AML-193 (cell line): ENCODE data around the gene TIFAB.

ENCODE experiments used
- DNase-seq, 2 experiments: peaks; one replicate each; lab custom pipeline; 2025; lab: John Stamatoyannopoulos, UW

Gene TIFAB

GRCh38 chr5:135425641-135426040 lies 26.5 kb downstream of the TIFAB start:
- peak; percentile 75 to 87 for DNase-seq

- no peak for DNase-seq
These were observed 28.3 kb downstream of the TIFAB start for GRCh38 chr5:135423846-135424168.

- peak; percentile 76 to 80 for DNase-seq
These were observed 28.9 kb downstream of the TIFAB start for GRCh38 chr5:135423146-135423845.

GRCh38 chr5:135422419-135422818 lies 29.7 kb downstream of the TIFAB start:
- no peak for DNase-seq

GRCh38 chr5:135417083-135417482 lies 35.1 kb downstream of the TIFAB start:
- DNase-seq = no peak

- DNase-seq = no peak
These were observed 47.1 kb downstream of the TIFAB start for GRCh38 chr5:135405082-135405481.

GRCh38 chr5:135402031-135402430 lies 50.1 kb downstream of the TIFAB start:
- no peak for DNase-seq

- no peak for DNase-seq
These were observed 51.3 kb downstream of the TIFAB start for GRCh38 chr5:135400866-135401265.

- DNase-seq = peak in 1 of 2 experiments; percentile 13
These were observed 52.2 kb downstream of the TIFAB start for GRCh38 chr5:135399794-135400542.

GRCh38 chr5:135398855-135399793 lies 53.0 kb downstream of the TIFAB start, which contains the start of gene MACROH2A1:
TSS of gene MACROH2A1 (minus strand) at chr5:135399231. CDS start at chr5:135389093, 10,138 bp downstream.
- peak; percentile 63 to 72 for DNase-seq

GRCh38 chr5:135398160-135398854 lies 53.8 kb downstream of the TIFAB start:
- DNase-seq = no peak
